Activated T-cell treated with anti-CD3 and anti-CD28 coated beads, Interleukin-2, amount 50 U/mL, for 48 hours (primary cell): ENCODE data around the gene IL33.

Source experiments
- DNase-seq, 2 experiments: peaks; one replicate each; pipeline ENCODE4 v3.0.0-alpha.2; 2020

Gene IL33

DNA sequence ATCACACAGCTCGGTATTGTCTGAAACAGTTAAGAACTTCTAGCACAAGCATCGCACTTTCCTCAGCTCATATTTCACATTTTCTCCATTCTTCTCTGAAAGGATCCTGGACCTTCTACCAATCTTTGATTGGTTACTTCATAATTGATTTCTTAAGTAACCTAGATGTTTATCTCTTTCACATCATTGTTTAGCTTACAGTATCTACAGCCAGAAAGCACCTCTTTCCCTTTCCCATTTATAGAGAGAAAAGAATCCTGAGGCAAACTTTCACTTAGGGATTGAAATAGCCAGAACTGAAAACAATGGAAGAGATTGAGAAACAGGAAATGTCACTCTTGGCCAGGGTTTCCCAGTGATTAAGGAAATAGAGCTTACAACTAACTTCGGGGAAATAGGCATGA is 2.5 kb downstream of the IL33 start:
- DNase-seq: no peak

DNA sequence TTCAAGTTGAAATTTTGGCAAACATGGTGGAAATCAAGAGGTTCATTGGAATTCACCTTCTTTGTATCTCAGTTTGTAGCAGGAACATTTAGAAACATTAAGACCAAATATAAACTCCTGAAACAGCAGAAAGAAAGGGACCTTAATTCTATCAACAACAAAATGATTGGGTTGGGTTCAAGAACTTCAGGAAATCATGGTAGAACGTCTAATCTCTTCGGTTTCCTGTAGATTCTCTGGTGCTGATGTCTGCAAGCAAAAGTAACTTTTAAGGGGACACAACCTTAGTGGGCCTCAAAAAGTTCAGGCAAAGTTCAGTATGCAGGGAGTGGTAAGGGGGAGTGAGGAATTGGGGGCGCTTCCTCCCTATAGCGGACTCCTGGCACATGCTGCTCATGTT is 3.4 kb downstream of the IL33 start:
- DNase-seq: no peak

GRCh38 chr9:6219981-6220380 is 4.4 kb downstream of the IL33 start:
- DNase-seq: no peak

DNA sequence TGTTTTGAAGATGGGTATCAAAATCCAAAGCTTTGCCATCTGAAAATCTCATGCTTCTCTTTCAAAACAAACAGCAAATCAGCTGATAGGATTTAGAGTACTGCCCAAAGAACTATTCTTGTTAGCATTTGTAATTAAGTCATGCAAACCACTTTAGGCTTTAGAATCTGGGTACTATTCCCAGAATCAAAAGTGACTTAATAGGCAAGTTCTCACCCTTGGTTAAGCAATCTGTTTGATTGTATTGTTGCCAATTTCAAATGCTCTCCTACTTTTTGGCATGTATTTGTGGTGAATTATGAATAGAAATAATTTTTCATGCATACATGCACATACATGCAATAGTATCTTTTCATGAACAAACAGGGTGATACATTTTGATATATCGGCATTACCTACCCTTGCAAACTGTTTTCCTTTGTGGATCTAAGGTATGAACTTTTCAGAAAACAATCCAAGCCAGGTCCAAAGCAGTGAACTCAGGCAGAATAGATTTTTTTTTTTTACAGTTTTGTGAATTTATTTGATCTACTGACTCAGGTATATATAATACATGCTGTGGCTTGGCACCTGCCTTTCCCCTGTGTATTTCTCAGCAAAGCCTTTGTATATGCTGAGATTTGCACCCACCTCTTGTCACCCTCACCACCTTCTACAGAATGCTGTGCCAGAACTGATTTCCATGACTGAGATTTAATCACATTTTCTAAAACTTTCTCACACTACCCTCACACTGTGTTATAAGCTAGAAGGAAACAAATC is 9.0 kb downstream of the IL33 start:
- DNase-seq: no peak

DNA sequence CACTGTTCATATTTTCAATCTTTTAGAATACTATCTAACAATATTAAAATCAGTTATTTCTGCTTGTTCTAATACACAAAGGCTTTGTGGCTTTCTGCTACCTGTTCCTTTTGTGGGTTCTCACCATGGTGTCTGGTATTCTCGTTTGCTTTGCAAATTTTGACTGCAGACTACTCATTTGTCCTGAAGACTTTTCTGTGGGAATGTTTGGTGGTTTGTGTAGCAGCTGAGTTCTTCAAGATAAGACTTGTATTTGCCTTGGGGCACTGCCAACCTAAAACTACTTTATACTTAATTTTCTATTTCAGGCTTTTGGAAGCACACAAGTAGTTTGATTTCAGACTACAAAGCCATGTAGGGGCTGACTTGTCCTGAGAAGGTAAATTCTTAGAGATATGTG is 11.1 kb downstream of the IL33 start:
- no peak for DNase-seq

- no peak for DNase-seq
These were observed 13.6 kb downstream of the IL33 start for GRCh38 chr9:6229186-6229585.

DNA sequence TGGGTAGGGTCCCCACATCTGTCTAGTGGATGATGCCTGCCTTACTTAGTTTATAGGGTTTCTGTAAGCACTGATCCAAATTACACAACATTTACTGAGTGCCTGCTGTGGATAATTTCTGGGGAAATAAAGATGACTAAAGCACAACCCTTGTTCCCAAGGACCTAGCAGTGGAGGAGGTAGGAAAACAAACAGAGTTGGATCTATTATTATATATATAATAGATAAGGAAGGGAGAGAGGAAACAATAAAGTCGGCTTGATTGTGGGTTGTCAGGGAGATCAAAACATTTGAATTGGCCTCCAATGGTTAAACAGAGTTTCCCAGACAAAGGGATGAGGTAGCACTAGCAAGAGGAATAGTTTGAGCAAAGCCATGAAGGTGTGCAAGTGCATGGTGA is 14.0 kb downstream of the IL33 start:
- DNase-seq: no peak

GRCh38 chr9:6230037-6230780 is 14.6 kb downstream of the IL33 start:
- no peak for DNase-seq

DNA sequence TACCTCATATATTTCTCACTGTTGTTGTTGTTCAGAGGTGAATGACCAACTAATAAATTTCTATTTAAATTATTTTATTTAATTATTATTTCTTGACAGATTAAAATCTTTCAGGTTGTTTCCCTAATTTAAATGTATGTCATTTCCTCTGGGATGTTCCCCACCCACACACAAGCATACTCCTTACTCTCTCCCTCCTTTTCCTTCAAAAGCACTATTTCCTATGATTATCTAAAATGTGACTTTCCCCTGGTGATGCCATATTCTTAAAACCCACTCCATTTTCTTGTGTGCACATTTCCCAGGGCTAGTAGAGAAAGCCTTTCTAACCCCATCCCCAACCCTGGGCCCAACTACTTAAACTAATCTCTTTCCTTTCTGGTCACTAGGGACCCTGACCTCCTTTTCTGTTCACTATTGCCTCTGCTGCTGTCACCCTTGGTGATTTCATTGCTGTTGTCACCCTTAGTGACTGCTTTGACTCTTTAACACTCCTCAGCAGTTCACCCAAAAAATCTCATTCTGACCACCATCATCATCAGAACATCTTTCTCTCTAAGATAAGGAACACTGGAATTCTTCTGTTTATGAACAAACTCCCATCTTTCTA is 16.8 kb downstream of the IL33 start:
- DNase-seq: no peak

- DNase-seq: no peak
These were observed 18.4 kb downstream of the IL33 start for GRCh38 chr9:6234014-6234413.

GRCh38 chr9:6237267-6237666 is 21.7 kb downstream of the IL33 start:
- DNase-seq: no peak

GRCh38 chr9:6239048-6239461 is 23.4 kb downstream of the IL33 start:
- DNase-seq: no peak

- no peak for DNase-seq
These were observed 24.1 kb downstream of the IL33 start for GRCh38 chr9:6239694-6240093.

DNA sequence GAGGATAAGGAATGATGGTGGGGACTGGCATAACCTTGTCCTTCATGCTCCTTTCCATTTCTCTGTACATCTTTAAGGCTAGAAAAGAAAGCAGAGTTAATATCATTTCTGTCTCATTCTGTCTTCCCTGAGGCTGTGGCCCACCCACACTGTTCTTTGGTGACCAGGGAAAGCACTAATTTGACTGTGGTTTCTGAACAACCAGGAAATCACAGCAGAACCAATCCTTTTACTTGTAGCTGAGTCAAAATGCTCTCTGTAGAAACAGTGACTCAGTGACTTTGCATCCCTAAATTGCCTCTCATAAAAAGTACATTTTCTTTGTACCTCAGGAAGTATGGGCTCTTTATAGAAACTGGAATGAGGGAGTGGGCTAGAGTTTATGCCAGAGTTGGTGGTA is 28.1 kb downstream of the IL33 start:
- peak; percentile 34 to 37 for DNase-seq

- no peak for DNase-seq
These were observed 31.7 kb downstream of the IL33 start for GRCh38 chr9:6247266-6247665.

- no peak for DNase-seq
These were observed 53.3 kb downstream of the IL33 start for GRCh38 chr9:6268826-6269397.

- DNase-seq: no peak
These were observed 55.3 kb downstream of the IL33 start for GRCh38 chr9:6270896-6271295.

- DNase-seq: no peak
These were observed 56.1 kb downstream of the IL33 start for GRCh38 chr9:6271508-6272228.

- no peak for DNase-seq
These were observed 56.6 kb downstream of the IL33 start for GRCh38 chr9:6272229-6272598.

DNA sequence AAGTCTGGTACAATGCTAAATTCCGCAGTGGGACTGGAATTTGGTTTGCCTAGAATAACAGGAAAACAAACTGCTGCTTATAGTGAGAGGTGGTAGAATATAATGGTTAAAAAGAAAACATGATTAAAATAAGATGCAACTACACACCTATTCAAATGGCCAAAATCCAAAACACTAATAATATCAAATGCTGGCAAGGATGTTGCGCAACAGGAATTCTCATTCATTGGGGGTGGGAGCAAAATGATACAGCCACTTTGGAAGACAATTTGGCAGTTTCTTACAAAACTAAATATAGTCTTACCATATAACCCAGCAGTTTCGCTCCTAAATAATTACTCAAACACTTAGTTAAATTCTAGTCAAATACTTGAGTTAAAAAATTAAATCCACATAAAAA is 61.8 kb downstream of the IL33 start:
- DNase-seq: no peak

DNA sequence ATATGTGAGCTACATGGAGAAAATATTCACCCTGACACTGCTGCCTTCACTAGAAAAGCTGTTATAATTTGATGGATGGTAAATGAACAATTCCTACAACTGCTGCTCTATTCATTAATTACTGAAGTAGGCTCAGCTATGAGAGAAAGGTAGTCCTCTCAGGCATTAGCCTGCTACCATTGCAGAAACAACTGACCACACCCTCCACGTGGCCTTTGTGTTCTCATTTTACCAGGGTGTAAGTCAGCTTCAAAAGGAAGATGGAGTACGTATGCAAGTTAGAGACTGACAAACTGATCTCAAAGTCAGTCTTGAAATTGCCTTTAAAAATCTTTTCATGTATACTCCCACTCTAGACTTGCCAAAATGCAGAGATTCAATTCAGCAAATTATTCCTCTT is 86.3 kb downstream of the IL33 start:
- no peak for DNase-seq

DNA sequence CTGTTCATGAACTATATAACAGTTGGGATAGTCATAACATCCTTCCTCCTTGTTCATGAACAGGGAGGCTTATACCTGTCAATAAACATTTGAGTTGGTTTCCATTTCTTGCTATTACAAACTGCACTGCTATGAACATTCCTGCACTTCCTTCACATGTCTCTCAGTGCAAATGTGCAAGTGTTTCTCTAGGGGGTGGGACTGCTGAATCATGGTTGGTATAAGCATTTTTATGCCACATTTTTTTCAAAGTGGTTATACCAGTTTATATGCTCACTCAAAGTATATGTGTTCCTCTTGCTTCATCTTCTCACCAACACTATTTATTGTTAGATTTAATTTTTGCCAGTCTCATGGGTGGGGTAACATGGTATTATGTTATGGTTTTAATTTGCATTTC is 86.8 kb downstream of the IL33 start:
- DNase-seq: no peak

DNA sequence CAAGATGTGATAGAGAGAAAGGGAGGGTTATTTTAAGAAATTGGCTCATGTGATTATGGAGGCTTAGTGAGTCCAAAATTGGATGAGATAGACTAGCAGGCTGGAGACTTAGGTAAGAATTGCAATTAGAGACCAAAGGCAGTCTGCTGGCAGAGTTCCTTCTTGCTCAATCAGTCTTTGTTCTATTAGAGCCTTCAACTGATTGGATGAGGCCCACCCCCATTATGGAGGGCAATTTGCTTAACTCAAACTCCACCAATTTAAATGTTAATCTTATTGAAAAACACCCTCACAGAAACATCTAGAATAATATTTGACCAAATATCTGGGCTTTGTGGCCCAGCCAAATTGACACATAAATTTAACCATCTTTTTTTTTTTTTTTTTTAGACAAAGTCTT is 88.6 kb downstream of the IL33 start:
- DNase-seq: no peak
